HG03565 (cell line): Measurements from ENCODE around the gene RAP2A.

ENCODE experiments used
- ATAC-seq: cut with Tn5 transposase; IDR thresholded peaks from one replicate; pipeline ENCODE4 v1.9.1; 2021; ENCODE audit warnings: mild to moderate bottlenecking, moderate library complexity; ENCODE audit not compliant: unreplicated experiment

The RAP2A gene

GRCh38 chr13:97492684-97493371, 58.9 kb downstream of the RAP2A start:
- ATAC-seq, result no peak

GRCh38 chr13:97493456-97493855, 59.5 kb downstream of the RAP2A start:
- no peak for ATAC-seq

- ATAC-seq, result no peak
These were observed 61.7 kb downstream of the RAP2A start for GRCh38 chr13:97495678-97496077.

- no peak for ATAC-seq
These were observed 62.5 kb downstream of the RAP2A start for GRCh38 chr13:97496511-97496910.

- ATAC-seq, result no peak
These were observed 63.4 kb downstream of the RAP2A start for GRCh38 chr13:97497400-97497799.

GRCh38 chr13:97498419-97498818, 64.5 kb downstream of the RAP2A start:
- ATAC-seq, result no peak

GRCh38 chr13:97499181-97499580, 65.2 kb downstream of the RAP2A start:
- ATAC-seq, result no peak

- ATAC-seq, result no peak
These were observed 68.2 kb downstream of the RAP2A start for GRCh38 chr13:97502181-97502580.

- no peak for ATAC-seq
These were observed 68.7 kb downstream of the RAP2A start for GRCh38 chr13:97502706-97503105.

- no peak for ATAC-seq
These were observed 71.0 kb downstream of the RAP2A start for GRCh38 chr13:97505017-97505416.

GRCh38 chr13:97506511-97506910, 72.5 kb downstream of the RAP2A start:
- ATAC-seq, result no peak

- ATAC-seq, result no peak
These were observed 78.8 kb downstream of the RAP2A start for GRCh38 chr13:97512732-97513131.

GRCh38 chr13:97515643-97516042, 81.7 kb downstream of the RAP2A start:
- ATAC-seq, result no peak

GRCh38 chr13:97517967-97518366, 84.0 kb downstream of the RAP2A start:
- no peak for ATAC-seq
